SK-N-SH (cell line): ENCODE results near the gene GALNT17. TPM values are rescaled to one million over a fixed set of nuclear protein-coding genes. Genes with fewer than 3 reads are reported as not detected.

Experiments used
- CTCF ChIA-PET: fragments of 300-600, 350-600 bp; formaldehyde crosslinking; extraction: SDS; loops from one replicate; lab custom pipeline; 2021; lab: Yijun Ruan, JAX
- POLR2A ChIA-PET: fragments of 350-600 bp; sonication (Branson Sonifier 250); formaldehyde crosslinking; extraction: SDS; loops from one replicate; lab custom pipeline; 2020; ENCODE audit warnings: antibody characterized with exemption, inconsistent platforms; lab: Yijun Ruan, JAX
- DNase-seq: peaks from one replicate; pipeline ENCODE4 v3.0.0; 2012
- H2AFZ ChIP-seq: fragments of 200-600 bp; sonication (generic); 2 replicates; pipeline ENCODE4 v1.8.1; 2016; ENCODE audit warnings: antibody characterized with exemption, mild to moderate bottlenecking, low read depth
- H3F3A ChIP-seq: fragments of 200-600 bp; sonication (generic); replicated peaks from 2 replicates; pipeline ENCODE3; 2016; ENCODE audit warnings: antibody characterized with exemption, mild to moderate bottlenecking; ENCODE audit not compliant: insufficient read depth
- H3K27ac ChIP-seq, 2 experiments: fragments of 200-500 bp in 1 of 2; fragments of 200-600 bp in 1 of 2; sonication (Bioruptor generic) in 1 of 2; sonication (generic), shearing (Covaris generic) in 1 of 2; 2 replicates each; pipeline versions ENCODE4 v1.5.1 to v1.6.1; 2014 to 2016; ENCODE audit warnings: low read depth in 2 of 2, inconsistent platforms in 1 of 2, low read length in 1 of 2, mild to moderate bottlenecking in 1 of 2, mixed read lengths in 1 of 2
- H3K27me3 ChIP-seq: fragments of 200-600 bp; sonication (generic), shearing (Covaris generic); 2 replicates; pipeline ENCODE4 v1.6.1; 2016; ENCODE audit warnings: mixed run types; ENCODE audit not compliant: insufficient read depth
- H3K36me3 ChIP-seq, 2 experiments: fragments of 200-500 bp in 1 of 2; fragments of 200-600 bp in 1 of 2; sonication (Bioruptor generic) in 1 of 2; sonication (generic) in 1 of 2; replicated peaks in 1 of 2; 2 replicates each; pipeline versions ENCODE3 to v1.5.1; 2014 to 2016; ENCODE audit warnings: low read length in 1 of 2, mild to moderate bottlenecking in 1 of 2; ENCODE audit not compliant: insufficient read depth in 2 of 2, control insufficient read depth in 1 of 2
- H3K4me1 ChIP-seq, 2 experiments: fragments of 200-500 bp in 1 of 2; fragments of 200-600 bp in 1 of 2; sonication (Bioruptor generic) in 1 of 2; sonication (generic), shearing (Covaris generic) in 1 of 2; 2 replicates each; pipeline versions ENCODE4 v1.5.1 to v1.6.1; 2014 to 2016; ENCODE audit warnings: low read depth in 1 of 2, low read length in 1 of 2, mixed run types in 1 of 2; ENCODE audit not compliant: insufficient read depth in 2 of 2, control insufficient read depth in 1 of 2
- H3K4me2 ChIP-seq: fragments of 200-600 bp; sonication (generic), shearing (Covaris generic); 2 replicates; pipeline ENCODE4 v1.6.1; 2017; ENCODE audit warnings: mixed run types
- H3K4me3 ChIP-seq, 2 experiments: fragments of 200-500 bp in 1 of 2; fragments of 200-600 bp in 1 of 2; sonication (Bioruptor generic) in 1 of 2; sonication (generic), shearing (Covaris generic) in 1 of 2; 2 replicates each; pipeline versions ENCODE4 v1.5.1 to v1.8.1; 2014 to 2016; ENCODE audit warnings: low read depth in 2 of 2, inconsistent platforms in 1 of 2, low read length in 1 of 2, mild to moderate bottlenecking in 1 of 2, mixed read lengths in 1 of 2, moderate library complexity in 1 of 2
- H3K79me2 ChIP-seq: fragments of 200-600 bp; sonication (generic); 2 replicates; pipeline ENCODE4 v1.8.1; 2017; ENCODE audit warnings: mild to moderate bottlenecking; ENCODE audit not compliant: insufficient read depth
- H3K9ac ChIP-seq: fragments of 200-600 bp; sonication (generic); 2 replicates; pipeline ENCODE4 v1.6.1; 2017; ENCODE audit warnings: mixed run types
- H3K9me2 ChIP-seq: fragments of 200-600 bp; sonication (generic); 2 replicates; pipeline ENCODE4 v1.6.1; 2017; ENCODE audit warnings: mixed run types
- H3K9me3 ChIP-seq: fragments of 200-600 bp; sonication (generic); 2 replicates; pipeline ENCODE4 v1.6.1; 2017; ENCODE audit warnings: mixed run types, mild to moderate bottlenecking, moderate library complexity
- H4K20me1 ChIP-seq: fragments of 200-600 bp; sonication (generic); 2 replicates; pipeline ENCODE4 v1.6.1; 2017; ENCODE audit warnings: mild to moderate bottlenecking, mixed run types; ENCODE audit not compliant: insufficient read depth
- CTCF ChIP-seq: fragments of 200-600 bp; sonication (generic); IDR thresholded peaks from 2 replicates; pipeline ENCODE4 v1.6.1; 2017; ENCODE audit warnings: antibody characterized with exemption, mild to moderate bottlenecking, moderate library complexity
- EP300 ChIP-seq, 2 experiments: IDR thresholded peaks; 2 replicates each; pipeline versions ENCODE4 v1.4.0 to v1.6.1; 2012; ENCODE audit warnings: borderline replicate concordance in 1 of 2, low read depth in 1 of 2, low read length in 1 of 2
- EZH2phosphoT487 ChIP-seq: fragments of 200-600 bp; sonication (generic); IDR thresholded peaks from 2 replicates; pipeline ENCODE4 v1.6.1; 2017; ENCODE audit warnings: low read depth, mixed run types, mild to moderate bottlenecking, antibody characterized with exemption, moderate library complexity, borderline replicate concordance
- FOSL2 ChIP-seq: IDR thresholded peaks from 2 replicates; pipeline ENCODE4 v1.4.0; 2012; ENCODE audit warnings: low read depth, mild to moderate bottlenecking, moderate library complexity, borderline replicate concordance
- FOXM1 ChIP-seq: IDR thresholded peaks from 2 replicates; pipeline ENCODE4 v1.4.0; 2012; ENCODE audit warnings: low read depth, mild to moderate bottlenecking
- JUND ChIP-seq: IDR thresholded peaks from 2 replicates; pipeline ENCODE4 v1.4.0; 2012
- MXI1 ChIP-seq: IDR thresholded peaks from 2 replicates; pipeline ENCODE4 v1.6.1; 2012; ENCODE audit warnings: mild to moderate bottlenecking, low read depth, low read length, improper control_type of control experiment
- NRF1 ChIP-seq: IDR thresholded peaks from 2 replicates; pipeline ENCODE4 v1.6.1; 2012; ENCODE audit warnings: low read depth, mild to moderate bottlenecking, low read length
- PBX3 ChIP-seq: IDR thresholded peaks from 2 replicates; pipeline ENCODE4; 2012
- POLR2AphosphoS5 ChIP-seq: IDR thresholded peaks from 2 replicates; pipeline ENCODE4 v1.6.1; 2012; ENCODE audit warnings: low read depth, low read length
- RFX5 ChIP-seq: IDR thresholded peaks from 2 replicates; pipeline ENCODE4 v1.6.1; 2012; ENCODE audit warnings: mild to moderate bottlenecking, improper control_type of control experiment, low read length
- RXRA ChIP-seq: IDR thresholded peaks from 2 replicates; pipeline ENCODE4 v1.4.0; 2012; ENCODE audit warnings: low read depth, mild to moderate bottlenecking, borderline replicate concordance
- TAF1 ChIP-seq: IDR thresholded peaks from 2 replicates; pipeline ENCODE4 v1.6.1; 2012; ENCODE audit warnings: low read depth, mild to moderate bottlenecking, low read length, moderate library complexity, borderline replicate concordance
- TEAD4 ChIP-seq: IDR thresholded peaks from 2 replicates; pipeline ENCODE4 v1.4.0; 2012; ENCODE audit warnings: mild to moderate bottlenecking, borderline replicate concordance; ENCODE audit not compliant: insufficient read depth
- USF1 ChIP-seq: IDR thresholded peaks from 2 replicates; pipeline ENCODE4 v1.4.0; 2012; ENCODE audit warnings: low read depth, borderline replicate concordance
- USF2 ChIP-seq: fragments of 150-350 bp; IDR thresholded peaks from 2 replicates; pipeline ENCODE4 v1.6.1; 2017; ENCODE audit warnings: antibody characterized with exemption, low read length, low read depth, borderline replicate concordance
- YY1 ChIP-seq: IDR thresholded peaks from 2 replicates; pipeline ENCODE4 v1.4.0; 2012; ENCODE audit warnings: low read depth, mild to moderate bottlenecking
- WGBS: methylation state at CpG from one replicate; pipeline ENCODE4 v1.1.6; 2017; ENCODE audit warnings: low lambda C conversion rate; 5-methylcytosine and 5-hydroxymethylcytosine counted together
- polyA plus RNA-seq, 3 experiments: library from polyadenylated mRNA; depleted of rRNA; stranded (reverse); fragments of >200 nt; gene quantifications; 2 replicates each; pipeline ENCODE4 v1.2.3, GENCODE V29; 2012

The GALNT17 gene
- polyA plus RNA-seq, 1 of the 3 experiments (the other 2 are of a cell fraction), result not detected

GRCh38 chr7:71627651-71628050 is 495.7 kb downstream of the GALNT17 start (continued):
- TF ChIP-seq CTCF, result no peak
- TF ChIP-seq USF1, result no peak
- TF ChIP-seq EP300 (IDR thresholded peaks at IDR 0.05; ENCODE audit: borderline replicate concordance in 1 of 2, low read depth in 1 of 2, low read length in 1 of 2), result no peak
- no peak for TF ChIP-seq POLR2AphosphoS5
- no peak for TF ChIP-seq FOSL2
- no peak for TF ChIP-seq EZH2phosphoT487
- TF ChIP-seq TAF1, result no peak
- TF ChIP-seq PBX3, result no peak
- no peak for TF ChIP-seq YY1

- H3K4me3 ChIP-seq, result no peak overlapping the region
- no peaks in the 10 kb centered on the region for H3F3A ChIP-seq
- no peaks in the 10 kb centered on the region for H3K36me3 ChIP-seq
- no peaks in the 10 kb centered on the region for H3K9me2 ChIP-seq
- CTCF ChIA-PET, result interaction anchor here (1.1 to 1.5 kb wide), 2 partner anchors 11 to 105 kb away, joined by 3 to 5 read pairs; no protein-coding TSS in a partner anchor
- H3K4me2 ChIP-seq, result no peak overlapping the region
- DNase-seq, result no peak
- H3K9ac ChIP-seq, result no peak overlapping the region
- H3K9me3 ChIP-seq, result no peaks in the 10 kb centered on the region; the same call in 1 of the 2 replicates
- H3K79me2 ChIP-seq, result no peaks in the 10 kb centered on the region
- no peak overlapping the region for H2AFZ ChIP-seq
- TF ChIP-seq USF1, result no peak
- TF ChIP-seq RXRA, result no peak
- TF ChIP-seq NRF1, result no peak
- no peak for TF ChIP-seq FOXM1
- no peak for TF ChIP-seq RFX5
- no peak for TF ChIP-seq MXI1
- no peak for TF ChIP-seq JUND
- no peak for TF ChIP-seq TEAD4
- TF ChIP-seq USF2, result no peak
- H3K4me1 ChIP-seq, result no peaks in the 10 kb centered on the region
- WGBS, result 24% methylated on average over 4 of the region's 4 CpGs
- POLR2A ChIA-PET, result no interaction called here
- H4K20me1 ChIP-seq, result no peaks in the 10 kb centered on the region
- H3K27ac ChIP-seq, result no peak overlapping the region
- H3K27me3 ChIP-seq, result no peaks in the 10 kb centered on the region
Measured at GRCh38 chr7:71630516-71630915, 498.6 kb downstream of the GALNT17 start.
